Left ventricle myocardium superior (tissue), 1 donor: Measurements from ENCODE around the gene GABARAP. TPM values are rescaled to one million over a fixed set of nuclear protein-coding genes. Genes with fewer than 3 reads are reported as not detected.

ENCODE experiments used
- ATAC-seq: fragments of 200-7000 bp; cut with Tn5 transposase; one replicate; pipeline ENCODE4 v1.9.1; 2020; ENCODE audit warnings: mild to moderate bottlenecking, moderate library complexity
- DNase-seq: peaks from one replicate; pipeline ENCODE4 v3.0.0-alpha.2; 2020
- intact Hi-C: fragments of 100-400 bp; cut with micrococcal nuclease; formaldehyde crosslinking; loops from one replicate; pipeline ENCODE4 v1.11.0; 2022
- total RNA-seq: library from RNA; stranded (reverse); fragmentation: NEBNext Ultra II Directional; extraction: Animal tissue kit (Norgen Biotek cat#: 25700); gene quantifications from one replicate; pipeline ENCODE4 v1.2.1, GENCODE V29; 2021
- donor health status: DM: no; HTN: yes; CAD: no; lungs with severe emphysema.

Gene GABARAP
- total RNA-seq, 1 donor from 2014 or later: 456 TPM

DNA sequence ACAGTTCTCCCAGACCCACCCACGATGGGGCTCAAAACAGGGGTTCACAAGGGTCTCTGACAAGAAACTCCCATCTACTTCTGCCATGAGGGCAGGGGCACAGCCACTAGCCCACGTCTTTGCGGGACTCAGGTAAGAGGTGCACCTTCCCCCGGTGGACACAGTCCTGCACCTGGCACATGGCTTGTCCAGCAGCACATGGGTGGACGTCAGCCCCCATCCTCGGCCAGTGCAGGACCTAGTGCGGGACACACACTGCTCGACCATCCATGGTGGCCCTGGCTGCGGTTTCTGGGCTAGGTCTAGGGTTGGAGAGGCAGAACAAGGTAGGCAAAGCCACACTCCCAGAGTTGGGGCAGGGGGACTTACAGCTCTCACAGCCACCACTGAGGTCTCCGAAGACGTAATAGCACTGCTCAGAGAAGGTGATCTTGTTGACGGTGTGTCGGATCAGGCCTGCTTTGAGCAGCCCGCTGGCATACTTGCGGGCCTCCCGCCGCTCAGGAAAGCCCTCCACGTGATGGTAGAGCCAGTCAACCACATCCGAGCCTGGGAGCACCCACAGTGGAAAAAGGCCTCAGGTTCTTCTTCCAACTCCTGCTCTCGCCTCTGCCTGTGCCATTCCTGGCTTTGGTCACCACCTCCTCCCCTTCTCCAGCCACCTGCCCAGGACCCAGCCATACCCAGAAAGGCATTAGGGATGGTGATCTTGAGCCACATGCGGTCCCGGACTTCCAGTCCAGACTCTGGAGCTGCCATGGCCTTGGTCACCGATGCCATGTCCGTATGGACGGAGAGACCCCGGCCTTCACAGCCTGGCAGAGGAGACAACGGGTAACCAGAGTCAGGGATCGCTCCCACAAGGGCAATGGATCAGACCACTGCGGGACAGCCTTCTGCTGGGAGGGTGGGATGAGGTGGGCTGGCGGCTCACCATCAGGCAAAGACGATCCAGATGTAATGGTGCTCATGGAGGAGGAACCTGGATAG lies 15.2 kb downstream of the GABARAP start:
- DNase-seq (peak; percentile 34), ATAC-seq (no peak)
- intact Hi-C loops: no loop called here

DNA sequence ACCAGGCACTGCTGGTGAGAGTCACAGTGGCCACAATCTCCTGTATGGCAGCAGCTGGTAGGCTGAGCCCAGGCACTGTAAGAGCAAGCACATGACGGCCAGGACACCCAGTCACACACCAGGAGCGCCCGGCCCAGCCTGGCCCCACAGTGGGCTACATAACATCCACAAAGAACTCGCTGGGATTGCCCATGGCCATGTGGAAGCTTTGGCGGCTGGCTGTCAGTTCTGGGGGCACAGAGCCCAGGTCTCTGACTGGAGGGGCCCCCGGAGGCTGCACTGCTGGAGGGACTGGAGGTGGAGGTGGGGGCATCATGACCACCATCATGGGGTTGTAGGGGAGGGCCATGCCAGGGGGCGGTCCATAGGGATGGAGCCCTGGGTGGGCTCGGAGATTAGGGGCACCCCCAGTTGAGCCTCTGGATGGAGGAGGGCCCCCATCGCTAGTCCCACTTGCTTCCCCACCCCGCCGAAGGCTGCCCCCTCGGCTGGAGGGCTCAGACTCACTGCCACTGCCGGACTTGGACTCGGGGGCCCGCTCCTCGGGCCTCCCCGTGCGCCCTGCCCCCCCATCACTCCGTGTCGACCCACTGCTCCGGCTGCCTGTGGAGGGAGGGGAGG lies 16.4 kb downstream of the GABARAP start:
- DNase-seq: peak; percentile 54

DNA sequence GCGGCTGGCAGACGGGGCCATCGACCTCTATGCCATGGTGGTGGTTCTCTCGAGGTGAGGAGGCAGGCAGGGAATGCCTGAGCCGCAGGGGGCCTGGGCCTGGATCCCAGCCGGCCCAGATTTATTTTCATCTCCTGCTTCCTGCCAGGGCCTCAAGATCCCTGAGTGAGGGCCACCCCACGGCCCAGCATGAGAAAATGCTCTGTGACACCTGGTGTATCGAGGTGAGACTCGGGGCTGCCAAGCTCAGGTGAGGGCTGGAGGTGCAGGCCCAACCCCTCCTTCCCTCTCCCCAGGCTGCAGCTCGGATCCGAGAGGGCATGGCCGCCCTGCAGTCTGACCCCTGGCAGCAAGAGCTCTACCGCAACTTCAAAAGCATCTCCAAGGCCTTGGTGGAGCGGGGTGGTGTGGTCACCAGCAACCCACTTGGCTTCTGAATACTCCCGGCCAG lies 17.6 kb downstream of the GABARAP start:
- intact Hi-C loops: no loop called here
- DNase-seq (peak; percentile 29), ATAC-seq (no peak)

More for the DNA sequence above, 16.4 kb downstream of the GABARAP start:
- intact Hi-C loops: no loop called here
- ATAC-seq: peak; percentile 44

DNA sequence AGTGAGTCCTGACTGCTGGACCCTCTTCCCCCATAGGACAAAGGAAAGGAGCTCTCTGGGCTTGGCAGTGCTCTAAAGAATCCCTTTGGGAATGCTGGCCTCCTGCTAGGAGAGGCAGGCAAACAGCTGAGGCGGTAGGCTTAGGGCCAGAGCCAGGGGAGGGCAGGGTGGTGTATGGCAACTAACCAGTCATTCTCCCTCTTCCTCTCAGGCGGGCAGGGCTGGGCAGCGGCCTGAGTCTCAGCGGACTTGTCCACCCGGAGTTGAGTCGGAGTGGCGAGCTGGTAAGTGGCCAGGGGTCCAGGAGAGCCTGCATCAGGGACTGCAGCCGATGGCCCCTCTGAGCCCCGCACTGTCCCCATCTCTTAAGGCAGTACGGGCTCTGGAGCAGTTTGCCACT lies 18.1 kb downstream of the GABARAP start:
- intact Hi-C loops: no loop called here
- ATAC-seq (no peak), DNase-seq (peak; percentile 36)

DNA sequence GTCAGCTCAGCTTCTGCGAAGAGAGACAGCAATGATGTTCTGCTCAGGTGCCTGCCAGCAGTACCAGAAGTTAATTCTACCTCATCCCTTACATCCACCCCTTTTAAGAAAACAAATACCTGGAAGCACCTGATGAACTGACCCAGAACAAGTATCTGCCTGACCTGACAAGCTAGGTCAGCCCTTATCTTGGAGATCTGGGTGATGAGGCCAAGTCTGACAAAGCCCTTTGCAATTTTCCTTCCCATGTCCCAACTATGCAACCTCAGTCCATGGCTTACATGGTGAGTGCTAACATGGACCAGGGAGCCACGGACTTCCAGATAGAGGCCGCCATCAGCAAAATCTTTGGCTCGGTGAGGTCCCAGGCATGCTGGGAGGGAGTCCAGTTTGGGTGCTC lies 18.9 kb downstream of the GABARAP start:
- ATAC-seq (no peak), DNase-seq (no peak)
- intact Hi-C loops: no loop called here

DNA sequence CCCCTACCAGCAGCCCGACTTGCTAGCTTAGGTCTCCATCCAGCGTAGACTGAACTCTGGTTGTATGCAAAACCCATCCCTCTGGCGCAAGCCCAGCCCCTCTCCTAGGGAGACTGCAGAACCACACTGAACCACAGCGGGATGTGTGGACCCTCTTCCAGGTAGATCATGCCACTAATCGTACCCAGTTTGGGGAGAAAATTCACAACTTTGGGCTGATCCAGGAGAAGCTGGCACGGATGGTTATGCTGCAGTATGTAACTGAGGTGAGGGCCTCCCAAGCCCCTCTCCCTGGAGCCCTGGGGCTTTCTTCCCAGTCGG lies 19.3 kb downstream of the GABARAP start:
- ATAC-seq (no peak), DNase-seq (peak; percentile 40)
- intact Hi-C loops: no loop called here

DNA sequence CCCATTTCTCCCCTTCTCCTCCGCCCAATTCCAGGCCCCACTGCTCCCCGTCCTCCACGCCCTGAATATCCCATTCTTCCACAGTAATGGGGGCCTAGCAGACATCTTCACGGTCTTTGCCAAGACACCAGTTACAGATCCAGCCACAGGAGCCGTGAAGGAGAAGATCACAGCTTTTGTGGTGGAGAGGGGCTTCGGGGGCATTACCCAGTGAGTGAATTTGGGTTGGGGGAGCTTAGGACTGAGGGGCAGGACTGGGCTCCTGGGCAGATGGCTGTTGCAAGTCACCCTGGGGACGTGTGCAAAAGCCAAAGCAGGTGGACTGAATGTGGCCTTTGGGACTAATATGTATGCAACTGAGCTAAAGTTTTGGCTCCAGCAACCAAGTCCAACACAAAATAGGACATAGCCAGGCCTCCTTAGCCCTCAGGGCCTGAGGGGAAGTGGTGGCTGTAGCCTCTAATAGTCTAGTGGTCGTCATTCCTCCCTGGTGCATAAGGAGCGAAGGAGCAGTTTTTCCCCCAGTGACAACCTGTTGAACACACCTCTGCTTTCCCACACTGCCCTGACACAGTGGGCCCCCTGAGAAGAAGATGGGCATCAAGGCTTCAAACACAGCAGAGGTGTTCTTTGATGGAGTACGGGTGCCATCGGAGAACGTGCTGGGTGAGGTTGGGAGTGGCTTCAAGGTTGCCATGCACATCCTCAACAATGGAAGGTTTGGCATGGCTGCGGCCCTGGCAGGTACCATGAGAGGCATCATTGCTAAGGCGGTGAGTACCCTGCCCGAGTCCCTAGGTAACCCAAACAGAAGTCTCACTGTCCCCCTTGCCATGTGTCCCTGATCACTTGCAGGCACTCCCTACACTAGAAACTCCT lies 19.9 kb downstream of the GABARAP start:
- no peak for DNase-seq

DNA sequence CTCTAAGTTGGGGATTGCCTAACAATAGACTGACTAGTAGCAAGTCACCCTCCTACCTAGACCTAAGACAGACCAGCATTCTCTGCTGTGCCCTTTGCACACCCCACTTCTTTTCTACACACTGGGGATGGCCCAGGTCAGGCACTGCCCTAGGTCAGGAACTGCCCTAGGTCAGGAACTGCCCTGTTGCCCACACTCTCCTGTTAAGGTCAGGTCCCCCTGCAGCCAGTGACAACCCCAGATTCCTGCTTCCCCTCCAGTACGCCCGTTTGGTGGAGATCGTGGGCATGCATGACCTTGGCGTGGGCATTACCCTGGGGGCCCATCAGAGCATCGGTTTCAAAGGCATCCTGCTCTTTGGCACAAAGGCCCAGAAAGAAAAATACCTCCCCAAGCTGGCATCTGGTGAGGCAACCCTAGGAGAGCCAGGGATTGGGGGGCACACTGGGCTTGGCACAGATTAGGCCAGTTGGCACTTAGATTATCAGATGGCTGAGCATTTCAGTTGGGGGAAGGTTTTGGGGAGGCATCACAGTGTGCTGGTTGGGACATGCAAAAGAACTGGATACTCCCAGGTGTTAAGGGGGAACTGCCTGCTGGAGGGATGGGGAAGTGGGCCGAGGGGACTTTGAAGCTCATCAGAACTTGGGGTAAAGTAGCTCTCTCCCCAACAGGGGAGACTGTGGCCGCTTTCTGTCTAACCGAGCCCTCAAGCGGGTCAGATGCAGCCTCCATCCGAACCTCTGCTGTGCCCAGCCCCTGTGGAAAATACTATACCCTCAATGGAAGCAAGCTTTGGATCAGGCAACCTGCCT lies 20.8 kb downstream of the GABARAP start:
- ATAC-seq: no peak
- DNase-seq: no peak
- intact Hi-C loops: no loop called here

More for the DNA sequence above, 19.9 kb downstream of the GABARAP start:
- ATAC-seq: no peak
- intact Hi-C loops: no loop called here

DNA sequence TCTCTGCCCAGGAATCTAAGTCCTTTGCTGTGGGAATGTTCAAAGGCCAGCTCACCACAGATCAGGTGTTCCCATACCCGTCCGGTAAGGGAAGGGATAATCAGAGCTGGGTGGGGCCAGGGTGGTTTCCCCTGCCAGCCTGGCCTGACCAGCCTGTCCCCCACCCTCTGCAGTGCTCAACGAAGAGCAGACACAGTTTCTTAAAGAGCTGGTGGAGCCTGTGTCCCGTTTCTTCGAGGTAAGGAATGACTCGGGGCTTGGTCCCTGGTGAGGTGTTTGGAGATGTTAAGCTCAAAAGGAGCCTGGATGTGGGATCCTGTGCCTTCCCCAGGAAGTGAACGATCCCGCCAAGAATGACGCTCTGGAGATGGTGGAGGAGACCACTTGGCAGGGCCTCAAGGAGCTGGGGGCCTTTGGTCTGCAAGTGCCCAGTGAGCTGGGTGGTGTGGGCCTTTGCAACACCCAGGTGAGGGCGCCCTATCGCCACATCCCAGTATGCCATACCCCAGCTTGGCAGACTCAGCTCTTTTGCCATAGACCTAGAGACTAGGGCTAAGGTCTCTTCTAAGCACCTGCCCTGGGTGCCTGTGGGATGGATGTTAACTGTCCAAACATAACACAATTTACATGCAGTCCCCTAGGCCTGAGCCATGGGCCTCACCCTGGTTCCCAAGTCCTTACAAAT lies 21.5 kb downstream of the GABARAP start:
- intact Hi-C loops: no loop called here

DNA sequence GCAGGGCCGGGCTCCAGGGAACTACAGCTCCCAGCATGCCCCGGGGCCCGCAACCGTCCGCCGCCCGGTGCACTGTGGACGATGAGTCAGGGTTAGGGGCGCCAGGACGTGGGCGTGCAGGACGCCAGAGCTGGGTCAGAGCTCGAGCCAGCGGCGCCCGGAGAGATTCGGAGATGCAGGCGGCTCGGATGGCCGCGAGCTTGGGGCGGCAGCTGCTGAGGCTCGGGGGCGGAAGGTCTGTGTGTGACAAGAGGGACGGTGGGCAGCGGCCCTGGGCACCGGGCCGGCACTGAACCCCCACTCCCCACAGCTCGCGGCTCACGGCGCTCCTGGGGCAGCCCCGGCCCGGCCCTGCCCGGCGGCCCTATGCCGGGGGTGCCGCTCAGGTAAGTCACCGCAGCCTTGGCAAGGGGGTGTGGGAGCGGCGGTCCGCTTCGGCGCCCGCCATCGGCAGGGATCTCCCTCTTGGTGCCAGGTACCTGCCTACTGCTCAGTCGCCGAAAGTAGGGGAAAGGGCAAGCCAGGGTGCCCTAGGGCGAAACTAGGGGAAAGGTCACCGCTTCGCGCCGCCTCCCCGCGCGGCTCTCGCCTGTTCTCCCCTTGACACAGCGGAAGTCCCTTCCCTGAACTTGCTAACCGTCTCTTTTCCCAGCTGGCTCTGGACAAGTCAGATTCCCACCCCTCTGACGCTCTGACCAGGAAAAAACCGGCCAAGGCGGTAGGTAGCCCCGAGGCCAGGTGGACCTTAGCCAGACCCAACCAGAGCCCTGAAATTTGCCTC lies 22.2 kb downstream of the GABARAP start, which contains the start of the genes ACADVL and DLG4:
TSS of gene ACADVL (plus strand) at position 127 of the 781 bp plus-strand sequence. CDS start at position 174, 47 bp downstream.
TSS of gene DLG4 (minus strand) at position 25 of the 781 bp plus-strand sequence.
- DNase-seq (peak; percentile 97), ATAC-seq (peak; percentile 82)
- intact Hi-C loops: no loop called here

More for the DNA sequence above, 21.5 kb downstream of the GABARAP start:
- DNase-seq (peak; percentile 58), ATAC-seq (peak; percentile 4)

DNA sequence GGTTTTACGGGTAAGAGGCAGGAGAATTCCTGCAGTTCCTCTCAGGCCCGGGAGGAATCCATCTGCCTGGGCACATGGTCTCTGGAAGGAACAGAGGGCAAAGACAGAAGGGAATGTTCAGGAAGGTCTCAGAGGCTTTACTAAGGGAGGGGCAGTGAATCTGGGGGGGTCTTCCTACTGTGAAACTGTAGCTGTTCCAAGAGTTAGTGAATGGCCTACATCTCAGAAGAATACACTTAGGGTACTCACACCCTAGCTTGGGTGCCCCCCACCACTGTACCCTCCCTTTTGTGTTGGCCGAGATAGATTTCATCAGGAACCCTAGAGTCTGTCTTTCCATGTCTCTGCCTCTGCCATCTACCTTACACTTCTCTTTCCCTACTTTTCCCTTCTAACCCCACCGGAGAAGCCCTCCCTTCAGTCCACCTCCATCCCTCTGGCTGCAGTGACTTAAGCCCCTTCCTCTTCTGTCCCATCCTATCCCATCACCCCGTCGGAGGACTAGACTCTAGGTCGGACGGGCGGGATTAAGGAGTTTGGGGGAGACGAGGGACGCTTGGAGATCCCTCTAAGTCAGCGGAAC lies 22.9 kb downstream of the GABARAP start:
- DNase-seq (peak; percentile 11), ATAC-seq (no peak)
- intact Hi-C loops: no loop called here

DNA sequence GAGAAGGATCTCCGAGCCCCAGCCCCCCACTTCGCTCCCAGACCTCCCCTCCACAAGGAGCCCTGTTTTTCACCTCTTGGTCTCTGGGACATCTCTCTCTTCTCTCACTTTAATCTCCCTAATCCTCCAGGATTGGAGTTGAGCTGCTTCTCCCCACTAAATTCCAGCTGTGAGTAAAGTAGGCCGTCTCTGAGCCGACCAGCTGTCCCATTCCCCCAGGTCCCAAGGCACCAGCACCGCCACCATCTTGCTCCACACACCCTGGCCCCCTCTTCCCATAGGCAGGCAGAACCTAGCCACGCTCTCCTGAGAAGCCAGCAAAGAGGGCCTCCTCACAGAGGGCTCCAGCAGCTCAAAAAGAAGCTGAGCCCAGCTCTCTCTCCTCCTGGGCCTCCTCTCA lies 23.5 kb downstream of the GABARAP start:
- no peak for ATAC-seq
- intact Hi-C loops: no loop called here
- DNase-seq: peak; percentile 22

DNA sequence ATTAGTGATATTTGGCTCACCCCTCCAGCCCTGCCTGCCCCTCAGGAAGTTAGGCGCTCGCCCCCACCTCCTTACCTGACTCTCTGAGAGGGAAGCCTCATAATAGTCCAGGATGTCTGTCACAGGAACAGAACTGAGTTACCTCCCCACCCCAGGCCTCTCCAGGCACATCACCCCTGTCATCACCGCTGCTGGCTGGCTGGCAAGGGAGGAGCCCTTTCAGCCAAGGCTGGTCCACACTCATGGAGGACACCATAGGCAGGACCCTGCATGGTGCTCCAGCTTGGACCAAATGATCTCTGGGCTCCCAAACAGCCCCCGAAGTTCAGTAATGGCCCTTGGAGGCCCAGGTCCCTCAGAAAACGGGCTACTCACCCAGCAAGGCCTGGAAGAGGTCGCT lies 24.1 kb downstream of the GABARAP start:
- peak; percentile 57 for DNase-seq
- intact Hi-C loops: no loop called here
- no peak for ATAC-seq

DNA sequence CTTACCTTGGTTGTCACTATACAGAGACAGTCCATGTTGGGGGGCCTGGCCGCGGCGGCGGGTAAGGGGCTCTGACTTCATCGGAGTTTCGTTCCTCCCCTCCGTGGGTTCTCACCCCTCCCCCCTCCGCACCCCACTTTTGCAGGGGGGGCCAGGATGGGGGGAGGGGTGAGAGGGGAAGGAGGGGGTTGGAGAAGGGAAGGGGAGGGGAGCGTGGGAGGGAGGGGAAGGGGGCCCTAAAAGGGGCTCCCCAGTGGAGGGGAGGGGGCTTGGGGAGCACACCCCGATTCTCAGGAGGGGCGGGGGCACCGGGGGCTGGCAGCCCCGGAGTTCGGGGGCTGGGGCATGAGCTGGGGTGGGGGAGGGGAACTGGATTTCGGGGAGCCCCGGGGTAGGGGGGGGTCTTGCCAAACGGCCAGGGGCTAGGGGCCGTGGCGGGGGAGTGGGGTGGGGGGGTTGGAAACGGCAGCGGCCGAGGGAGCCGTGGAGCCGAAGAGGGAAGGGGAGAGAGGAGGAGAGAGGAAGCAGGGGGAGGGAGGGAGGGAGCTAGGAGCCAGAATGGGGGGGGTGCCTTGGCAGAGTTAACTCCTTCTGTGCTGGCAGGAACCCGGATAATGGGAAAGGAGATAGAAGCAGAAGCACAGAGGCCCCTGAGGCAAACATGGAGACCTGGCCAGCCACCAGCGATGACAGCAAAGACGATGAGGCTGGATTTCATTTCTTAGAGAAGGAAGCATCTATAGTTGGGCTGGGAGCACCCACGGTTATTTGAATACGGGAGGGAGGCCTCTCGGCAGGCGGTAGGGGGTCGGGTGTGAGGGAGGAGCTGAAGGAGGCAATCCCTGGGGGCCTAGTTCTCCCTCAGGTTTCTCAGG lies 24.9 kb downstream of the GABARAP start:
- DNase-seq: peak; percentile 53
- intact Hi-C loops: no loop called here

DNA sequence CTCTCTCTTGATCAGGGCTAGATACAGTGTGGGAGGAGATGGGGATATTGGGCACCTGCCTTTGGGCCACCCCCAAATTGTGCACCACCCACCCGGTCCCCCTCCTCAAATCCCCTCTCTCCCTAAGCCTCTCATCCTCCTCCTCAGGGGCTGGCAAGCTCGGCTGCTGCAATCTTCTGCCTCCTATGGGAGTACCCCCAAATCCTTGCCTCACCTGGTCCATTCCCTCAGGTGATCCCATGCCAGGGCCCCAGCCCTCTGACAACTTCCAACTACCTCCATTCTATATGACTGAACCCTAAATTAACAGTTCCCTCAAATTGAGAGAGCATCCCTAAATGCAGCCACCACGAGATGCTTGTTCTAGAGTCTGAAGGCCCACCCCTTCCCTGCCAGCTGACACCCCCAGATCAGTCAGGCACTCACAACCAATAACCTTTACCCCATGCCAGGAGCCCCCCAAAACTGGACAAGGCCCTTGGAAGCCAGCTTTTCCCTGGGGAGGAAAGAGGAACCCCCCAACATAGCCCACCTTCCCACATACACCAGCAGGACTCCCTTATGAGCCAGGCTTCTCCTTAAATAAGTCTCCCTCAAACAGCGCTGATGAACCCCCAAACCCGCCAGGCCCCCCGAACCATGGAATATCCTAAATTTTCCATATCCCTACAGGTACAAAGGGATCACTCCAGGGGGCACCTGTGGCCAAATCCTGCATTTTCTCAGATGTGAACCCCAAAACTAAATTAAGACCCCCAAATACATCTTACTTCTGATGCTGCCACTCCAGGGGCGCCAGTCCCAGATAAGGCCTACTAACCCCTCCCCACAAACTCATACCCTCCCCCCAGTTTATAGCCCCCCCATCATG lies 25.8 kb downstream of the GABARAP start:
- intact Hi-C loops: no loop called here
- DNase-seq (peak; percentile 41), ATAC-seq (no peak)

More for the DNA sequence above, 24.9 kb downstream of the GABARAP start:
- no peak for ATAC-seq
